ENCODE data around the gene L3MBTL1. TPM values are rescaled to one million over a fixed set of nuclear protein-coding genes. Genes with fewer than 3 reads are reported as not detected.

L3MBTL1 gene
- total and polyA plus RNA-seq, 2 of the 4 experiments (the other 2 are of a cell fraction), result 2.2 to 4.5 TPM

DNA sequence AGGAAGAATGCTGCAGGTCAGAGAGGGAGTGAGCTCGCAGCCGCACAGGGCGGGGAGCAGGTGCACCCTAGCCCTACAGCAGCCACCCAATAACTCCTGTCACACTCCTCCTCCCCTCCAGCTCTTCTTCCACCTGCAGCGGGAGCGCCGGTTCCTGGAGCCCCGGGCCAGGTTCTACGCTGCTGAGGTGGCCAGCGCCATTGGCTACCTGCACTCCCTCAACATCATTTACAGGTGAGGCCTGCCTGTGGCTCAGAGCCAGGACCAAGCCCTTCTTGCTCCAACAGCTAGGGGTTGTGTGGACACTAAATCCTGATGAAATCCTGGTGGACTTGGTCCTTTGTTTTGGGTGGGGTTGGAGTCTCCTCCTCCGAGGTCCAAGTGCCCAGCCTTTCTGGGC lies 63.0 kb downstream of the L3MBTL1 start:
- no peaks in the 10 kb centered on the region for H4K20me1 ChIP-seq (ENCODE audit: insufficient read depth, low read length)
- in situ Hi-C loops (cut with MboI; ENCODE audit: low sequenced_read_pairs) (no loop called here), intact Hi-C loops (cut with micrococcal nuclease) (no loop called here), dilution Hi-C loops (cut with HindIII; ENCODE audit: low sequenced_read_pairs, unreplicated experiment) (no loop called here)
- no peaks in the 10 kb centered on the region for H3K36me3 ChIP-seq (ENCODE audit: control insufficient read depth, insufficient read depth, low read length)
- H3K4me3 ChIP-seq (ENCODE audit: insufficient read depth, low read depth, low read length), result no peak overlapping the region
- no peak overlapping the region for H3K14ac ChIP-seq (replicated peaks; ENCODE audit: low read depth, low read length)
- ChIA-PET CTCF (no interaction called here), POLR2A (ENCODE audit: unreplicated experiment) (no interaction called here)
- WGBS, 2 experiments (ENCODE audit: extremely low coverage in 2 of 2, insufficient read length in 1 of 2), result 60% methylated on average over 2 of the region's 10 CpGs; no CpG with 5 or more reads in 1 of the 2 experiments
- no peak overlapping the region for H3K27ac ChIP-seq (ENCODE audit: insufficient read depth, low read length)
- no peaks in the 10 kb centered on the region for H3K4me1 ChIP-seq (ENCODE audit: control insufficient read depth, insufficient read depth, low read length)
- no peak overlapping the region for H2BK20ac ChIP-seq (ENCODE audit: low read depth, low read length)
- H3K23ac ChIP-seq (ENCODE audit: low read depth, low read length), result no peak overlapping the region
- H3K4ac ChIP-seq (ENCODE audit: low read depth, low read length), result no peak overlapping the region
- no peak overlapping the region for H2BK5ac ChIP-seq (ENCODE audit: low read depth, low read length, poor library complexity, severe bottlenecking)
- no peaks in the 10 kb centered on the region; the same call in 1 of the 2 replicates for H3K9me1 ChIP-seq (ENCODE audit: insufficient read depth, low read length)
- H2BK120ac ChIP-seq (ENCODE audit: low read depth, low read length), result no peak overlapping the region
- no TSS peak for BruUV-seq (replicated peaks)
- ATAC-seq (ENCODE audit: low read depth), result no peak
- H3K4me2 ChIP-seq (ENCODE audit: low read depth, low read length), result no peak overlapping the region
- no peak overlapping the region for H2AK5ac ChIP-seq (ENCODE audit: low read depth, low read length)
- no peak overlapping the region for H3K56ac ChIP-seq (ENCODE audit: extremely low read depth, insufficient read depth, low read length)
- H3K18ac ChIP-seq (ENCODE audit: low read depth, low read length), result no peak overlapping the region
- DNase-seq, result no peak
- no peaks in the 10 kb centered on the region for H3K79me1 ChIP-seq (ENCODE audit: low read depth in 1 of 2, low read length in 2 of 2)
- TF ChIP-seq CHD1 (IDR thresholded peaks at IDR 0.05; ENCODE audit: low read depth, low read length) (no peak), SMC3 (IDR thresholded peaks at IDR 0.05; ENCODE audit: low read depth, low read length) (no peak), NFE2L2 (IDR thresholded peaks at IDR 0.05; ENCODE audit: low read depth, low read length) (no peak)
- no peak overlapping the region for H4K91ac ChIP-seq (ENCODE audit: insufficient read depth, low read depth, low read length)
- peaks cover 17% of the 10 kb centered on the region for H3K27me3 ChIP-seq (ENCODE audit: control insufficient read depth, insufficient read depth, low read length)
- H4K5ac ChIP-seq (ENCODE audit: low read depth, low read length), result no peak overlapping the region
- H3K9ac ChIP-seq (ENCODE audit: low read depth, low read length), result no peak overlapping the region
- no peak overlapping the region for H2BK15ac ChIP-seq (ENCODE audit: low read depth, low read length)
- H2AK9ac ChIP-seq (replicated peaks; ENCODE audit: low read depth, low read length, poor library complexity), result no peak overlapping the region
- no peak overlapping the region for H4K8ac ChIP-seq (ENCODE audit: low read depth in 2 of 2, low read length in 2 of 2)
- H3K9me3 ChIP-seq (ENCODE audit: control insufficient read depth, insufficient read depth, low read length), result no peaks in the 10 kb centered on the region
- H2AFZ ChIP-seq (replicated peaks; ENCODE audit: low read length, poor library complexity), result no peak overlapping the region

Measured in IMR-90 (cell line).